Stomach (tissue), 4 donors: ENCODE measurements around the gene FLCN.

Source experiments
- CTCF ChIP-seq, 7 experiments: fragments of 450-650 bp in 4 of 7; fragments of 200-600 bp in 3 of 7; sonication (generic) in 3 of 7; IDR thresholded peaks; one replicate each; pipeline ENCODE4 v1.5.1; 2016 to 2019; ENCODE audit warnings: antibody characterized with exemption in 7 of 7, control low read depth in 2 of 7, mild to moderate bottlenecking in 1 of 7
- EP300 ChIP-seq: sonication (generic); formaldehyde crosslinking; IDR thresholded peaks from one replicate; pipeline ENCODE4 v1.6.1; 2017; ENCODE audit warnings: antibody characterized with exemption
- POLR2A ChIP-seq, 4 donors: fragments of 450-650 bp; IDR thresholded peaks; one replicate each; pipeline ENCODE4 v1.6.1; 2016; ENCODE audit warnings: antibody characterized with exemption in 4 of 4, control low read depth in 2 of 4, mild to moderate bottlenecking in 1 of 4, moderate library complexity in 1 of 4
- POLR2AphosphoS5 ChIP-seq, 3 donors: sonication (generic); formaldehyde crosslinking; IDR thresholded peaks; one replicate each; pipeline ENCODE4 v1.6.1; 2016; ENCODE audit warnings: antibody characterized with exemption in 3 of 3

- TF ChIP-seq CTCF (IDR thresholded peaks at IDR 0.05), result no peak
- peak in 1 of 3 donors; percentile 28 for TF ChIP-seq POLR2AphosphoS5 (IDR thresholded peaks at IDR 0.05)
- no peak for TF ChIP-seq POLR2A (IDR thresholded peaks at IDR 0.05)
- no peak for TF ChIP-seq EP300
Measured at GRCh38 chr17:17186051-17186450, 50.9 kb downstream of the FLCN start.
